ENCODE measurements around the gene TREH. TPM values are rescaled to one million over a fixed set of nuclear protein-coding genes. Genes with fewer than 3 reads are reported as not detected.
A peak's percentile ranks its signal among the peaks of the same experiment; 100 is the strongest.

Gene TREH
- total RNA-seq, 1 experiment from 2014 or later: 0.15 TPM

- H3K4me2 ChIP-seq (ENCODE audit: low read length): no peak overlapping the region
- no peaks in the 10 kb centered on the region for H4K20me1 ChIP-seq (ENCODE audit: insufficient read depth)
- intact Hi-C loops (cut with micrococcal nuclease): no loop called here
- RAD21 ChIA-PET (ENCODE audit: low non-redundant PET in 1 of 2, low total read pairs in 2 of 2, uncharacterized antibody in 2 of 2, unreplicated experiment in 2 of 2): no interaction called here
- DNase-seq (ENCODE audit: low read depth, low spot score): no peak
- H3K27ac ChIP-seq (ENCODE audit: low read depth, low read length): no peak overlapping the region
- H3K27me3 ChIP-seq (ENCODE audit: insufficient read depth, low read length): no peaks in the 10 kb centered on the region
- H3K9me3 ChIP-seq (ENCODE audit: control insufficient read depth in 1 of 2, insufficient read depth in 1 of 2, low read depth in 1 of 2, low read length in 2 of 2): no peaks in the 10 kb centered on the region
- ATAC-seq: no peak
- H3K9me2 ChIP-seq (ENCODE audit: insufficient read depth): no peaks in the 10 kb centered on the region
- H3K4me3 ChIP-seq (replicated peaks in 1 of 2; ENCODE audit: low read depth in 1 of 2, low read length in 2 of 2): no peak overlapping the region
- H3K79me2 ChIP-seq (ENCODE audit: insufficient read depth, low read length): no peaks in the 10 kb centered on the region
- no peak overlapping the region for H2AFZ ChIP-seq (ENCODE audit: low read depth, low read length, poor library complexity, severe bottlenecking)
- no TSS peak for BruUV-seq (replicated peaks)
- TF ChIP-seq POLR2A (IDR thresholded peaks at IDR 0.05; ENCODE audit: borderline replicate concordance, extremely low read depth, insufficient read depth, insufficient read length): no peak
- TF ChIP-seq EZH2phosphoT487 (IDR thresholded peaks at IDR 0.05; ENCODE audit: borderline replicate concordance): no peak
- 0 out of 2 replicates have a peak, but pooled peaks have one; percentile 8 for TF ChIP-seq ZFX (IDR thresholded peaks at IDR 0.05)
- no peak for TF ChIP-seq EGR1 (IDR thresholded peaks at IDR 0.05; ENCODE audit: low read depth)
- no peak for TF ChIP-seq RAD21 (IDR thresholded peaks at IDR 0.05; ENCODE audit: low read depth)
- no peak overlapping the region for H3K9ac ChIP-seq (ENCODE audit: low read length)
- POLR2A ChIA-PET: no interaction called here
- peaks cover 2 to 8% of the 10 kb centered on the region in 2 experiments; a peak in 3 of 4 replicates for H3K36me3 ChIP-seq (ENCODE audit: control insufficient read depth in 1 of 2, insufficient read depth in 2 of 2, low read length in 2 of 2)
- CTCF ChIA-PET: no interaction called here
- peaks cover 0 to 8% of the 10 kb centered on the region in 2 experiments; a peak in 1 of 4 replicates for H3K4me1 ChIP-seq (ENCODE audit: control insufficient read depth in 1 of 2, insufficient read depth in 2 of 2, low read length in 2 of 2)
Measured at GRCh38 chr11:118643142-118643994, 36.1 kb downstream of the TREH start.

GRCh38 chr11:118641397-118642019 is 37.9 kb downstream of the TREH start:
- intact Hi-C loops (cut with micrococcal nuclease): no loop called here
- ATAC-seq: no peak
- Histone ChIP-seq H3K79me2 (ENCODE audit: insufficient read depth, low read length) (no peaks in the 10 kb centered on the region), H3K9ac (ENCODE audit: low read length) (no peak overlapping the region), H4K20me1 (ENCODE audit: insufficient read depth) (no peaks in the 10 kb centered on the region), H3K9me3 (ENCODE audit: control insufficient read depth in 1 of 2, insufficient read depth in 1 of 2, low read depth in 1 of 2, low read length in 2 of 2) (no peaks in the 10 kb centered on the region), H3K4me2 (ENCODE audit: low read length) (no peak overlapping the region), H3K27me3 (ENCODE audit: insufficient read depth, low read length) (no peaks in the 10 kb centered on the region), H2AFZ (ENCODE audit: low read depth, low read length, poor library complexity, severe bottlenecking) (no peak overlapping the region), H3K9me2 (ENCODE audit: insufficient read depth) (no peaks in the 10 kb centered on the region), H3K36me3 (ENCODE audit: control insufficient read depth in 1 of 2, insufficient read depth in 2 of 2, low read length in 2 of 2) (peaks cover 0 to 5% of the 10 kb centered on the region in 2 experiments; a peak in 2 of 4 replicates), H3K4me3 (replicated peaks in 1 of 2; ENCODE audit: low read depth in 1 of 2, low read length in 2 of 2) (no peak overlapping the region), H3K27ac (ENCODE audit: low read depth, low read length) (no peak overlapping the region), H3K4me1 (ENCODE audit: control insufficient read depth in 1 of 2, insufficient read depth in 2 of 2, low read length in 2 of 2) (peaks cover 0 to 6% of the 10 kb centered on the region in 2 experiments; a peak in 1 of 4 replicates)
- ChIA-PET RAD21 (ENCODE audit: low non-redundant PET in 1 of 2, low total read pairs in 2 of 2, uncharacterized antibody in 2 of 2, unreplicated experiment in 2 of 2) (no interaction called here), POLR2A (no interaction called here), CTCF (interaction anchor here (0.7 kb wide), 1 partner anchor 733 kb away, joined by 4 read pairs; no protein-coding TSS in a partner anchor)
- DNase-seq (ENCODE audit: low read depth, low spot score): no peak
- no TSS peak for BruUV-seq (replicated peaks)
- TF ChIP-seq CBX3 (IDR thresholded peaks at IDR 0.05; ENCODE audit: low read depth) (no peak), ATF3 (IDR thresholded peaks at IDR 0.05) (no peak), FOSL1 (IDR thresholded peaks at IDR 0.05; ENCODE audit: low read depth) (no peak), POLR2AphosphoS5 (IDR thresholded peaks at IDR 0.05; ENCODE audit: low read depth, low read length) (no peak), SIN3A (IDR thresholded peaks at IDR 0.05; ENCODE audit: low read depth) (no peak), YY1 (IDR thresholded peaks at IDR 0.05; ENCODE audit: extremely low read depth, insufficient replicate concordance, low read depth, low read length) (no peak), SRF (IDR thresholded peaks at IDR 0.05; ENCODE audit: low read depth) (no peak)
- TF ChIP-seq, protein P1, sequence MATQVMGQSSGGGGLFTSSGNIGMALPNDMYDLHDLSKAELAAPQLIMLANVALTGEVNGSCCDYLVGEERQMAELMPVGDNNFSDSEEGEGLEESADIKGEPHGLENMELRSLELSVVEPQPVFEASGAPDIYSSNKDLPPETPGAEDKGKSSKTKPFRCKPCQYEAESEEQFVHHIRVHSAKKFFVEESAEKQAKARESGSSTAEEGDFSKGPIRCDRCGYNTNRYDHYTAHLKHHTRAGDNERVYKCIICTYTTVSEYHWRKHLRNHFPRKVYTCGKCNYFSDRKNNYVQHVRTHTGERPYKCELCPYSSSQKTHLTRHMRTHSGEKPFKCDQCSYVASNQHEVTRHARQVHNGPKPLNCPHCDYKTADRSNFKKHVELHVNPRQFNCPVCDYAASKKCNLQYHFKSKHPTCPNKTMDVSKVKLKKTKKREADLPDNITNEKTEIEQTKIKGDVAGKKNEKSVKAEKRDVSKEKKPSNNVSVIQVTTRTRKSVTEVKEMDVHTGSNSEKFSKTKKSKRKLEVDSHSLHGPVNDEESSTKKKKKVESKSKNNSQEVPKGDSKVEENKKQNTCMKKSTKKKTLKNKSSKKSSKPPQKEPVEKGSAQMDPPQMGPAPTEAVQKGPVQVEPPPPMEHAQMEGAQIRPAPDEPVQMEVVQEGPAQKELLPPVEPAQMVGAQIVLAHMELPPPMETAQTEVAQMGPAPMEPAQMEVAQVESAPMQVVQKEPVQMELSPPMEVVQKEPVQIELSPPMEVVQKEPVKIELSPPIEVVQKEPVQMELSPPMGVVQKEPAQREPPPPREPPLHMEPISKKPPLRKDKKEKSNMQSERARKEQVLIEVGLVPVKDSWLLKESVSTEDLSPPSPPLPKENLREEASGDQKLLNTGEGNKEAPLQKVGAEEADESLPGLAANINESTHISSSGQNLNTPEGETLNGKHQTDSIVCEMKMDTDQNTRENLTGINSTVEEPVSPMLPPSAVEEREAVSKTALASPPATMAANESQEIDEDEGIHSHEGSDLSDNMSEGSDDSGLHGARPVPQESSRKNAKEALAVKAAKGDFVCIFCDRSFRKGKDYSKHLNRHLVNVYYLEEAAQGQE (IDR thresholded peaks at IDR 0.05; ENCODE audit: low read depth): no peak
- TF ChIP-seq, protein P2, sequence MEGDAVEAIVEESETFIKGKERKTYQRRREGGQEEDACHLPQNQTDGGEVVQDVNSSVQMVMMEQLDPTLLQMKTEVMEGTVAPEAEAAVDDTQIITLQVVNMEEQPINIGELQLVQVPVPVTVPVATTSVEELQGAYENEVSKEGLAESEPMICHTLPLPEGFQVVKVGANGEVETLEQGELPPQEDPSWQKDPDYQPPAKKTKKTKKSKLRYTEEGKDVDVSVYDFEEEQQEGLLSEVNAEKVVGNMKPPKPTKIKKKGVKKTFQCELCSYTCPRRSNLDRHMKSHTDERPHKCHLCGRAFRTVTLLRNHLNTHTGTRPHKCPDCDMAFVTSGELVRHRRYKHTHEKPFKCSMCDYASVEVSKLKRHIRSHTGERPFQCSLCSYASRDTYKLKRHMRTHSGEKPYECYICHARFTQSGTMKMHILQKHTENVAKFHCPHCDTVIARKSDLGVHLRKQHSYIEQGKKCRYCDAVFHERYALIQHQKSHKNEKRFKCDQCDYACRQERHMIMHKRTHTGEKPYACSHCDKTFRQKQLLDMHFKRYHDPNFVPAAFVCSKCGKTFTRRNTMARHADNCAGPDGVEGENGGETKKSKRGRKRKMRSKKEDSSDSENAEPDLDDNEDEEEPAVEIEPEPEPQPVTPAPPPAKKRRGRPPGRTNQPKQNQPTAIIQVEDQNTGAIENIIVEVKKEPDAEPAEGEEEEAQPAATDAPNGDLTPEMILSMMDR (IDR thresholded peaks at IDR 0.05 in 2 of 3, conservative IDR thresholded peaks at IDR 0.05 in 1 of 3; ENCODE audit: borderline replicate concordance in 1 of 3, insufficient read depth in 1 of 3, low read depth in 2 of 3, low read length in 2 of 3): no peak
